K562 (cell line): ENCODE data around the gene HSD17B3. TPM values are rescaled to one million over a fixed set of nuclear protein-coding genes. Genes with fewer than 3 reads are reported as not detected.

ENCODE experiments used
- ATAC-seq: fragments of 200-7000 bp; cut with Tn5 transposase; 3 replicates; pipeline ENCODE4 v1.9.1; 2020; ENCODE audit warnings: moderate library complexity
- BruUV-seq: library from RNA; stranded (reverse); fragments of 400-500 nt; replicated peaks from 2 replicates; lab custom pipeline; 2021; lab: Mats Ljungman, UMichigan
- CTCF ChIA-PET: fragments of 300-600 bp; formaldehyde crosslinking; extraction: SDS; loops from one replicate; lab custom pipeline; 2021; ENCODE audit warnings: low intra/inter-chr PET ratio; lab: Yijun Ruan, JAX
- POLR2A ChIA-PET: fragments of 300-600, 350-650 bp; sonication (Branson Sonifier 250); formaldehyde crosslinking; extraction: SDS; loops from one replicate; lab custom pipeline; 2021; ENCODE audit warnings: antibody characterized with exemption, inconsistent platforms; lab: Yijun Ruan, JAX
- DNase-seq, 4 experiments: peaks; one replicate each; pipeline versions ENCODE4 v3.0.0 to v3.0.0-alpha.2; 2011 to 2018; ENCODE audit warnings: low spot score in 3 of 4, mixed read lengths in 3 of 4; ENCODE audit errors: extremely low read depth in 1 of 4
- FAIRE-seq: peaks from 2 replicates; lab custom pipeline; 2011; peaks lifted over from hg19 to GRCh38; lab: Jason Lieb, UNC
- H2AFZ ChIP-seq: 2 replicates; pipeline ENCODE4 v1.6.0; 2011; ENCODE audit warnings: low read depth, low read length, control low read depth, inconsistent platforms
- H3K27ac ChIP-seq: fragments of 200-600 bp; 3 replicates; pipeline ENCODE4 v1.8.0; 2011; ENCODE audit warnings: low read depth, mild to moderate bottlenecking, control low read depth, inconsistent platforms, low read length, moderate library complexity, mixed read lengths; ENCODE audit errors: extremely low read depth
- H3K27me3 ChIP-seq, 2 experiments: fragments of 300-600 bp in 1 of 2; 2 replicates in 1 of 2; 3 replicates in 1 of 2; pipeline versions ENCODE4 v1.6.0 to v1.8.0; 2011; ENCODE audit warnings: inconsistent platforms in 2 of 2, low read length in 2 of 2, mild to moderate bottlenecking in 1 of 2, mixed read lengths in 1 of 2, moderate library complexity in 1 of 2; ENCODE audit not compliant: control insufficient read depth in 2 of 2, insufficient read depth in 2 of 2
- H3K36me3 ChIP-seq: fragments of 300-600 bp; 3 replicates; pipeline ENCODE4 v1.8.0; 2011; ENCODE audit warnings: mild to moderate bottlenecking, low read length, inconsistent platforms; ENCODE audit not compliant: control insufficient read depth, insufficient read depth
- H3K4me1 ChIP-seq, 2 experiments: fragments of 200-600 bp in 1 of 2; replicated peaks in 1 of 2; 2 replicates in 1 of 2; 3 replicates in 1 of 2; pipeline versions ENCODE4 v1.5.1 to v1.8.0; 2011; ENCODE audit warnings: inconsistent platforms in 2 of 2, low read length in 2 of 2, mild to moderate bottlenecking in 1 of 2, mixed read lengths in 1 of 2, moderate library complexity in 1 of 2; ENCODE audit not compliant: control insufficient read depth in 2 of 2, insufficient read depth in 2 of 2
- H3K4me2 ChIP-seq: 2 replicates; pipeline ENCODE4 v1.6.1; 2011; ENCODE audit warnings: low read length, control low read depth, inconsistent platforms, mixed read lengths; ENCODE audit not compliant: insufficient read depth
- H3K4me3 ChIP-seq: fragments of 200-600 bp; sonication (generic), shearing (Covaris generic); 2 replicates; pipeline ENCODE4 v1.5.1; 2016; ENCODE audit warnings: control low read depth, inconsistent platforms
- H3K79me2 ChIP-seq: fragments of 200-600 bp; 3 replicates; pipeline ENCODE4 v1.8.0; 2011; ENCODE audit warnings: low read length, inconsistent platforms; ENCODE audit not compliant: control insufficient read depth, insufficient read depth
- H3K9ac ChIP-seq, 2 experiments: 2 replicates each; pipeline versions ENCODE4 v1.6.0 to v1.6.1; 2011; ENCODE audit warnings: low read depth in 2 of 2, low read length in 2 of 2, control low read depth in 1 of 2, inconsistent platforms in 1 of 2, mild to moderate bottlenecking in 1 of 2, mixed read lengths in 1 of 2; ENCODE audit not compliant: insufficient read depth in 1 of 2
- H3K9me1 ChIP-seq: one replicate; pipeline ENCODE4 v1.6.0; 2011; ENCODE audit warnings: inconsistent platforms, mild to moderate bottlenecking, low read length, moderate library complexity; ENCODE audit not compliant: control insufficient read depth, insufficient read depth
- H3K9me3 ChIP-seq: replicated peaks from 2 replicates; pipeline ENCODE4 v1.5.1; 2011; ENCODE audit warnings: low read depth, low read length, inconsistent platforms; ENCODE audit not compliant: control insufficient read depth, insufficient read depth
- H4K20me1 ChIP-seq: replicated peaks from 2 replicates; pipeline ENCODE4 v1.6.1; 2011; ENCODE audit warnings: low read length, inconsistent platforms, mixed read lengths; ENCODE audit not compliant: control insufficient read depth, insufficient read depth
- C11orf30 ChIP-seq: fragments of 450-650 bp; IDR thresholded peaks from 2 replicates; pipeline ENCODE4 v1.6.1; 2016; ENCODE audit warnings: low read depth, mild to moderate bottlenecking
- CEBPG ChIP-seq, 3 experiments: fragments of 200-800 bp in 1 of 3; sonication (Bioruptor generic) in 1 of 3; sonication (generic) in 1 of 3; formaldehyde crosslinking in 1 of 3; IDR thresholded peaks in 2 of 3; conservative IDR thresholded peaks in 1 of 3; 2 replicates each; pipeline versions ENCODE4 v1.6.1 to v1.8.0; 2016 to 2022; ENCODE audit warnings: missing compliant biosample characterization in 2 of 3, missing genetic modification characterization in 2 of 3, mild to moderate bottlenecking in 1 of 3, missing genetic modification reagents in 1 of 3
- EP400 ChIP-seq: fragments of 450-650 bp; IDR thresholded peaks from 2 replicates; pipeline ENCODE4 v1.6.1; 2017; ENCODE audit warnings: antibody characterized with exemption, mild to moderate bottlenecking, moderate library complexity
- SNRNP70 ChIP-seq: fragments of 200-400 bp; formaldehyde crosslinking; optimal IDR thresholded peaks from 2 replicates; pipeline ENCODE3; 2017; ENCODE audit warnings: low read depth, low read length
- ZNF668 ChIP-seq: fragments of 250-450 bp; sonication (Bioruptor Pico); IDR thresholded peaks from 2 replicates; pipeline ENCODE4 v1.8.0; 2022; ENCODE audit warnings: mild to moderate bottlenecking, inconsistent platforms
- WGBS: fragments of 100-300 bp; shearing (Covaris generic); methylation state at CpG from one replicate; pipeline ENCODE4 v1.1.6; 2016; ENCODE audit warnings: low coverage, mixed read lengths; ENCODE audit not compliant: insufficient coverage; ENCODE audit errors: missing lambda C conversion rate; 5-methylcytosine and 5-hydroxymethylcytosine counted together
- in situ Hi-C: fragments of 300-500 bp; cut with MboI; formaldehyde crosslinking; loops from 4 replicates; pipeline ENCODE4 v1.15.0; 2018; ENCODE audit warnings: inconsistent platforms, mixed read lengths
- intact Hi-C: fragments of 100-400 bp; cut with micrococcal nuclease; formaldehyde crosslinking; loops from 2 replicates; pipeline ENCODE4 v1.14.2; 2022
- polyA plus RNA-seq, 8 experiments: library from polyadenylated mRNA; depleted of rRNA in 4 of 8; stranded (reverse) in 5 of 8; unstranded in 3 of 8; fragments of >200 nt; fragmentation: Nextera tagmentation in 2 of 8; fragmentation: Illumina TruSeq in 1 of 8; extraction: Ambion mirVana in 2 of 8; extraction: Trizol in 1 of 8; gene quantifications; 2 replicates each; pipeline versions ENCODE4 v1.2.1 to v1.2.3, GENCODE V29; 2011 to 2014; ENCODE audit warnings: inconsistent platforms in 1 of 8, missing spikeins in 1 of 8
- total RNA-seq, 7 experiments: library from RNA; depleted of rRNA in 6 of 7; stranded (reverse); fragments of >200 nt in 6 of 7; fragmentation: Illumina TruSeq in 2 of 7; extraction: Trizol in 2 of 7; gene quantifications; 2 replicates each; pipeline versions ENCODE4 v1.2.1 to v1.2.3, GENCODE V29; 2011 to 2021; ENCODE audit warnings: low replicate concordance in 1 of 7
- TF ChIP-seq, protein P1 (sequence below): fragments of 150-350 bp; IDR thresholded peaks from 2 replicates; pipeline ENCODE4 v1.6.1; 2014; ENCODE audit warnings: low read depth, mild to moderate bottlenecking, low read length, borderline replicate concordance
- TF ChIP-seq, protein P2 (sequence below): fragments of 450-650 bp; IDR thresholded peaks from 2 replicates; pipeline ENCODE4 v1.6.1; 2017; ENCODE audit warnings: antibody characterized with exemption, mild to moderate bottlenecking
- TF ChIP-seq, protein P3 (sequence below): fragments of 250-450 bp; sonication (Bioruptor Pico); IDR thresholded peaks from 2 replicates; pipeline ENCODE4 v1.4.0; 2020; ENCODE audit warnings: mild to moderate bottlenecking, moderate library complexity
- TF ChIP-seq, protein P4 (sequence below): sonication (generic); formaldehyde crosslinking; IDR thresholded peaks from 2 replicates; pipeline ENCODE4 v1.9.0; 2022; ENCODE audit warnings: mild to moderate bottlenecking, missing genetic modification reagents

The HSD17B3 gene
- total and polyA plus RNA-seq, 9 of the 15 experiments (the other 6 are each of a cell fraction or from before 2014, with no cell fraction given), result not detected

DNA sequence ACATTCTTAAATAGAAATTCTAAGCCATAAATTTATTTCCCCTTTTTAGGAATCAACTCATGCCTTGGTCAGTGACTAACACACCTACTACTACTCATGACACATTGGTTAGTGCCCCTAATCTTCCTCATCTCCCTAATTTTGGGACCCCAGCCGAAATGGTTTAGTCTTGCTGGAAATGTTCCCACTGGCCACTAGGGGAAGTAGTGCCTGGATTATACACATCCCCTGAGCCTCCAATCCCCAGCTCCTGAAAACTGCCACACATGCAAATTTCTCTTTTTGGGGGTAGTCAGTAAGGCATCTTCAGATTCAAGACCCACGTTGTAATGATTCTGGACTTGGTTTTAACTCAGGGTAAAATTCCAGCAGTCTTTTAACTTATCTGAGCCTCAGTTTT is 79.8 kb downstream of the HSD17B3 start:
- Histone ChIP-seq H2AFZ (no peak overlapping the region), H3K27ac (no peak overlapping the region), H3K9me1 (no peaks in the 10 kb centered on the region), H4K20me1 (no peaks in the 10 kb centered on the region), H3K79me2 (no peaks in the 10 kb centered on the region), H3K4me2 (no peak overlapping the region), H3K27me3 (peaks cover 0 to 4% of the 10 kb centered on the region in 2 experiments; a peak in 1 of 5 replicates), H3K4me1 (peaks cover 4 to 20% of the 10 kb centered on the region in 2 experiments; a peak in 2 of 5 replicates), H3K36me3 (no peaks in the 10 kb centered on the region), H3K9me3 (peaks cover 2% of the 10 kb centered on the region; the same call in 1 of the 2 replicates), H3K9ac (no peak overlapping the region), H3K4me3 (no peak overlapping the region)
- FAIRE-seq, result peak; percentile 48
- CTCF ChIA-PET, result no interaction called here
- POLR2A ChIA-PET, result interaction anchor here (0.6 kb wide), 1 partner anchor 195 kb away, joined by 3 read pairs; no protein-coding TSS in a partner anchor
- BruUV-seq, result no TSS peak
- peak; percentile 45; the same call in 1 of the 3 replicates for ATAC-seq
- 0% methylated on average over 2 of the region's 2 CpGs for WGBS
- in situ Hi-C loops (no loop called here), intact Hi-C loops (no loop called here)
- peak; percentile 18 to 48 (median 37) for DNase-seq
- TF ChIP-seq, protein P1, sequence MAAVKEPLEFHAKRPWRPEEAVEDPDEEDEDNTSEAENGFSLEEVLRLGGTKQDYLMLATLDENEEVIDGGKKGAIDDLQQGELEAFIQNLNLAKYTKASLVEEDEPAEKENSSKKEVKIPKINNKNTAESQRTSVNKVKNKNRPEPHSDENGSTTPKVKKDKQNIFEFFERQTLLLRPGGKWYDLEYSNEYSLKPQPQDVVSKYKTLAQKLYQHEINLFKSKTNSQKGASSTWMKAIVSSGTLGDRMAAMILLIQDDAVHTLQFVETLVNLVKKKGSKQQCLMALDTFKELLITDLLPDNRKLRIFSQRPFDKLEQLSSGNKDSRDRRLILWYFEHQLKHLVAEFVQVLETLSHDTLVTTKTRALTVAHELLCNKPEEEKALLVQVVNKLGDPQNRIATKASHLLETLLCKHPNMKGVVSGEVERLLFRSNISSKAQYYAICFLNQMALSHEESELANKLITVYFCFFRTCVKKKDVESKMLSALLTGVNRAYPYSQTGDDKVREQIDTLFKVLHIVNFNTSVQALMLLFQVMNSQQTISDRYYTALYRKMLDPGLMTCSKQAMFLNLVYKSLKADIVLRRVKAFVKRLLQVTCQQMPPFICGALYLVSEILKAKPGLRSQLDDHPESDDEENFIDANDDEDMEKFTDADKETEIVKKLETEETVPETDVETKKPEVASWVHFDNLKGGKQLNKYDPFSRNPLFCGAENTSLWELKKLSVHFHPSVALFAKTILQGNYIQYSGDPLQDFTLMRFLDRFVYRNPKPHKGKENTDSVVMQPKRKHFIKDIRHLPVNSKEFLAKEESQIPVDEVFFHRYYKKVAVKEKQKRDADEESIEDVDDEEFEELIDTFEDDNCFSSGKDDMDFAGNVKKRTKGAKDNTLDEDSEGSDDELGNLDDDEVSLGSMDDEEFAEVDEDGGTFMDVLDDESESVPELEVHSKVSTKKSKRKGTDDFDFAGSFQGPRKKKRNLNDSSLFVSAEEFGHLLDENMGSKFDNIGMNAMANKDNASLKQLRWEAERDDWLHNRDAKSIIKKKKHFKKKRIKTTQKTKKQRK, result no peak
- TF ChIP-seq C11orf30, result peak; percentile 28; the same call in 1 of the 2 replicates
- TF ChIP-seq SNRNP70, result no peak
- no peak for TF ChIP-seq ZNF668 (CRISPR knock-in tag)
- TF ChIP-seq, protein P2, sequence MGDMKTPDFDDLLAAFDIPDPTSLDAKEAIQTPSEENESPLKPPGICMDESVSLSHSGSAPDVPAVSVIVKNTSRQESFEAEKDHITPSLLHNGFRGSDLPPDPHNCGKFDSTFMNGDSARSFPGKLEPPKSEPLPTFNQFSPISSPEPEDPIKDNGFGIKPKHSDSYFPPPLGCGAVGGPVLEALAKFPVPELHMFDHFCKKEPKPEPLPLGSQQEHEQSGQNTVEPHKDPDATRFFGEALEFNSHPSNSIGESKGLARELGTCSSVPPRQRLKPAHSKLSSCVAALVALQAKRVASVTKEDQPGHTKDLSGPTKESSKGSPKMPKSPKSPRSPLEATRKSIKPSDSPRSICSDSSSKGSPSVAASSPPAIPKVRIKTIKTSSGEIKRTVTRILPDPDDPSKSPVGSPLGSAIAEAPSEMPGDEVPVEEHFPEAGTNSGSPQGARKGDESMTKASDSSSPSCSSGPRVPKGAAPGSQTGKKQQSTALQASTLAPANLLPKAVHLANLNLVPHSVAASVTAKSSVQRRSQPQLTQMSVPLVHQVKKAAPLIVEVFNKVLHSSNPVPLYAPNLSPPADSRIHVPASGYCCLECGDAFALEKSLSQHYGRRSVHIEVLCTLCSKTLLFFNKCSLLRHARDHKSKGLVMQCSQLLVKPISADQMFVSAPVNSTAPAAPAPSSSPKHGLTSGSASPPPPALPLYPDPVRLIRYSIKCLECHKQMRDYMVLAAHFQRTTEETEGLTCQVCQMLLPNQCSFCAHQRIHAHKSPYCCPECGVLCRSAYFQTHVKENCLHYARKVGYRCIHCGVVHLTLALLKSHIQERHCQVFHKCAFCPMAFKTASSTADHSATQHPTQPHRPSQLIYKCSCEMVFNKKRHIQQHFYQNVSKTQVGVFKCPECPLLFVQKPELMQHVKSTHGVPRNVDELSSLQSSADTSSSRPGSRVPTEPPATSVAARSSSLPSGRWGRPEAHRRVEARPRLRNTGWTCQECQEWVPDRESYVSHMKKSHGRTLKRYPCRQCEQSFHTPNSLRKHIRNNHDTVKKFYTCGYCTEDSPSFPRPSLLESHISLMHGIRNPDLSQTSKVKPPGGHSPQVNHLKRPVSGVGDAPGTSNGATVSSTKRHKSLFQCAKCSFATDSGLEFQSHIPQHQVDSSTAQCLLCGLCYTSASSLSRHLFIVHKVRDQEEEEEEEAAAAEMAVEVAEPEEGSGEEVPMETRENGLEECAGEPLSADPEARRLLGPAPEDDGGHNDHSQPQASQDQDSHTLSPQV, result no peak
- TF ChIP-seq EP400, result no peak
- no peak for TF ChIP-seq CEBPG (CRISPR knock-in tag; IDR thresholded peaks at IDR 0.05)
- TF ChIP-seq CEBPG (tag; conservative IDR thresholded peaks at IDR 0.05 in 1 of 2, IDR thresholded peaks at IDR 0.05 in 1 of 2), result no peak
- TF ChIP-seq, protein P3, sequence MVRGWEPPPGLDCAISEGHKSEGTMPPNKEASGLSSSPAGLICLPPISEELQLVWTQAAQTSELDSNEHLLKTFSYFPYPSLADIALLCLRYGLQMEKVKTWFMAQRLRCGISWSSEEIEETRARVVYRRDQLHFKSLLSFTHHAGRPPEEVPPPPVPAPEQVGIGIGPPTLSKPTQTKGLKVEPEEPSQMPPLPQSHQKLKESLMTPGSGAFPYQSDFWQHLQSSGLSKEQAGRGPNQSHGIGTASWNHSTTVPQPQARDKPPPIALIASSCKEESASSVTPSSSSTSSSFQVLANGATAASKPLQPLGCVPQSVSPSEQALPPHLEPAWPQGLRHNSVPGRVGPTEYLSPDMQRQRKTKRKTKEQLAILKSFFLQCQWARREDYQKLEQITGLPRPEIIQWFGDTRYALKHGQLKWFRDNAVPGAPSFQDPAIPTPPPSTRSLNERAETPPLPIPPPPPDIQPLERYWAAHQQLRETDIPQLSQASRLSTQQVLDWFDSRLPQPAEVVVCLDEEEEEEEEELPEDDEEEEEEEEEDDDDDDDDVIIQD (CRISPR knock-in tag), result no peak
- TF ChIP-seq, protein P4, sequence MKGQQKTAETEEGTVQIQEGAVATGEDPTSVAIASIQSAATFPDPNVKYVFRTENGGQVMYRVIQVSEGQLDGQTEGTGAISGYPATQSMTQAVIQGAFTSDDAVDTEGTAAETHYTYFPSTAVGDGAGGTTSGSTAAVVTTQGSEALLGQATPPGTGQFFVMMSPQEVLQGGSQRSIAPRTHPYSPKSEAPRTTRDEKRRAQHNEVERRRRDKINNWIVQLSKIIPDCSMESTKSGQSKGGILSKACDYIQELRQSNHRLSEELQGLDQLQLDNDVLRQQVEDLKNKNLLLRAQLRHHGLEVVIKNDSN (CRISPR knock-in tag), result no peak
